Measurements from ENCODE around the gene FAM90A26. TPM values are rescaled to one million over a fixed set of nuclear protein-coding genes. Genes with fewer than 3 reads are reported as not detected.
"Not testable (repeated sequence)": the region's sequence is repeated elsewhere in the genome, so short reads cannot be mapped to it uniquely, and the experiment has no call there.

FAM90A26 gene
- total RNA-seq, 1 donor from 2014 or later: not detected

DNA sequence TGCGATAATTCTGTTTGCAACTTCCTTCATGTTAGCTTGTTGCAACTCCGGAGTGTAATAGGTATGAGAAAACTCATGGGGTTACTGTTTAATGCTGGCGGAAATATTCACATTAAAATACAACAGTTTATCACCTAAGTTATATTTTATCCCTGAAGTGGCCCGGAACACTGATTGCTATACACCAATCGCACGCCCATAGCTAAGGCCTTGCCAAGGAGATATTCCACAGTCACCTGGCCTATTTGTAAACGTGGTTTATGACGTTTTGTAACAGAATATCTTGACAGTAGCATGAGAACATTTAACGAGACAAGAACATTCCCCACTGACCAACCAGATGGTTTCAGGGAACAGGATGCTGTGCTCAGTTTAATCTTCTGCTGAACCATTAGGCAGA, 23.2 kb upstream of the FAM90A26 start:
- TF ChIP-seq, protein P1, sequence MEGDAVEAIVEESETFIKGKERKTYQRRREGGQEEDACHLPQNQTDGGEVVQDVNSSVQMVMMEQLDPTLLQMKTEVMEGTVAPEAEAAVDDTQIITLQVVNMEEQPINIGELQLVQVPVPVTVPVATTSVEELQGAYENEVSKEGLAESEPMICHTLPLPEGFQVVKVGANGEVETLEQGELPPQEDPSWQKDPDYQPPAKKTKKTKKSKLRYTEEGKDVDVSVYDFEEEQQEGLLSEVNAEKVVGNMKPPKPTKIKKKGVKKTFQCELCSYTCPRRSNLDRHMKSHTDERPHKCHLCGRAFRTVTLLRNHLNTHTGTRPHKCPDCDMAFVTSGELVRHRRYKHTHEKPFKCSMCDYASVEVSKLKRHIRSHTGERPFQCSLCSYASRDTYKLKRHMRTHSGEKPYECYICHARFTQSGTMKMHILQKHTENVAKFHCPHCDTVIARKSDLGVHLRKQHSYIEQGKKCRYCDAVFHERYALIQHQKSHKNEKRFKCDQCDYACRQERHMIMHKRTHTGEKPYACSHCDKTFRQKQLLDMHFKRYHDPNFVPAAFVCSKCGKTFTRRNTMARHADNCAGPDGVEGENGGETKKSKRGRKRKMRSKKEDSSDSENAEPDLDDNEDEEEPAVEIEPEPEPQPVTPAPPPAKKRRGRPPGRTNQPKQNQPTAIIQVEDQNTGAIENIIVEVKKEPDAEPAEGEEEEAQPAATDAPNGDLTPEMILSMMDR (conservative IDR thresholded peaks at IDR 0.05; ENCODE audit: low read depth, low read length): no peak

DNA sequence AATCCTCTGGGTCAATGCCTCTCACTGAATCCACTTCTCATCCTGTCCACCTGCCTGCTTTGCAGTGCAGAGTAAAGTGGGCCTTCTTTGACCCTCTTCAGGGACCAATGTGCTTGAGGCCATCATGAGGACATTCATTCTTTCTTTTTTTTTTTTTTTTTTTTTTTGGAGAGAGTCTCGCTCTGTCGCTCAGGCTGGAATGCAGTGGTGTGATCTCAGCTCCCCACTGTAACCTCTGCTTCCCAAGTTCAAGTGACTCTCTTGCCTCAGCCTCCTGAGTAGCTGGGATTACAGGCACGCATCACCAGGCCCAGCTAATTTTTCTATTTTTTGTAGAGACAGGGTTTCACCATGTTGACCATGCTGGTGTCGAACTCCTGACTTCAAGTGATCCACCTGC, 22.8 kb upstream of the FAM90A26 start:
- not testable (repeated sequence) for H3K4me3 ChIP-seq (ENCODE audit: low read depth, low read length)
- DNase-seq (ENCODE audit: low read depth): peak; percentile 52

More for the DNA sequence above, 23.2 kb upstream of the FAM90A26 start:
- no peak for DNase-seq (ENCODE audit: low read depth)
- no peak overlapping the region for H3K4me3 ChIP-seq (ENCODE audit: low read depth, low read length)

DNA sequence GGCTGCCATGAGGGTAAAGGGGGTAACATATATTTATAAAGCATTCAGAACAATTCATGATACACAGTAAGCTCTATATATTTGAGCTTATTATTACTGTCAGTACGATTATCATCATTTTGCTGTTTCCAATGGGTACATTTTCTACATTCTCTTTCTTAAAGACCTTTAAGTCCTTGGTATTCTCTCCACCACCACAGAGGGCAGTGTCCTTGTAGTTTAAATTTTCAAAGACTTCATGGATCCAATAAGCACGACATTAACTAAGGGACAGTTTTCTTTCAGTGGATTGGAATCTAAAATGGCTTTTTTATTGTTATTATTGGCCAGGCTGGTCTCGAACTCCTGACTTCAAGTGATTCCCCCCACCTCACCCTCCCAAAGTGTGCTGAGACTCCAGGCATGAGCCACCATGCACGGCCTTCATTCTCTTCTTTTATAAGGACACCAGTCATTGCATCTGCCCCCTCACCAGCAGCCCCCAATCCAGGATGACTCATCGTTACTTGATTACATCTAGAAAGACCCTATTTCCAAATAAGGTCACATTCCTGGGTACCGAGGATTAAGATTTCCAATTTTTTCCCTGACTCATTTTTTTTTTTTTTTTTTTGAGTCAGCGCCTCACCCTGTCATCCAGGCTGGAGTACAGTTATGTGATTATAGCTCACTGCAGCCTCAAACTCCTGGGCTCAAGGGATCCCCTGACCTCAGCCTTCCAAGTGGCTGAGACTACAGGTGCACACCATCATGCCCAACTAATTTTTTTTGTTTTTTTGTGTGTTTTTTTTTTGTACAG, 21.4 kb upstream of the FAM90A26 start:
- DNase-seq (ENCODE audit: low read depth); H3K4me3 ChIP-seq (ENCODE audit: low read depth, low read length): not testable (repeated sequence)

DNA sequence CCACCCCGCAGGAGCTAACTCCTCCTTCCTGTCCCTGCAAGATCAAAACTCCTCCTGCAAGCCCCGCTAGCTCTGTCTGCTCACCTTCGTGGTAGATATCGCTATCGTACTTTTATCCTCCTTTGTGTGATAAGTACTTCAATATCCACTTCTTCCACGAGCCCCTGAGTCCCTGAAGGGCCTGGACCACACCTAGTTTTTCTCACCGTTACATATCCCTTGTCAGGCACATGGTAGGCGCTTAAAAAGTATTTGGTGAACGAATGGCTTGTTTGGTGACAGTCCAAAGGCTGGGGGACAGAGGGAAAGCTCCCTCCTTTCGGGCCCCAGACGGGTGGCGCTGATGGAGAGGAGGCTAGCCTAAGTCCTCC, 18.4 kb upstream of the FAM90A26 start:
- H3K4me3 ChIP-seq (ENCODE audit: low read depth, low read length): peak overlapping the region; percentile 69
- DNase-seq (ENCODE audit: low read depth): not testable (repeated sequence)

DNA sequence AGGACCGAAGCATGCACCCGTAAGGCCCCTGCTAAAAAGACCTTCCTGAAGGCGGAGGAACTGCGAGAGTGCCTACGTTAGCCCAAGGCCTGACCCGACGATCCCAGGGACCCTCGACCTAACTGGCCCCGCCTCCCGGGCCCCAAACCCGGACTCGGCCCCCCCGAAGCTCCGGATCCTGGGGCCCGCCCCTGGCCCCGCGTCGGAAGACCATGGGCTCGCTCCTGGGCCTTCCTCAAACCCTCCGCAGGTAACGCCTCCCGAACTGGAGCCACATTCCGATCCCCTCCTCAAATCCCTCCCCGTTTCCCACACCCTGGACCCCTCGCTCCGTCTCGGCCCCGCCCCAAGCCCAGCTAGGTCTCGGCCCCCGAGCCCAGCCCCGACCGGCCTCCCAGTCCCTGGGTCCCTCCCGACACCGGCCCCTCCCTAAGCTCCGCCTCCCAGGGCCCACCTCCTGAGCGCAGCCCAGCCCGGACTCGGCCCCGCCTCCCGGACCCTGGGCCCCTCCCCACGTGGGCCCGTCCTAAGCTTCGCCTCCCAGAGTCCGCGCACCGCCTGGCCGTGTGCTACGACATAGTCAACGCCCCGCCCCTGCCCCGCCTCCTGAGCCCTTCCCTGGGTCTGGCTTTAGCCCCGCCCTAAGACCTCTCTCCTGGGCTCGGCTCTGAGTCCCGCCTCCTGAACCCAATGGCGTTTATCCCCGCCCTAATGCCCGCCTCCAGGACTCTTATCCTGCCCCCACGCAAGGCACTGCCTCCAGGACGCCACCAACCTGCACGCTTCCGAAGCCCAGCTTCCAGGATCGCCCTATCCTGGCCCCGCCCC, 17.8 kb upstream of the FAM90A26 start:
- H3K4me3 ChIP-seq (ENCODE audit: low read depth, low read length): peak overlapping the region; percentile 69
- DNase-seq (ENCODE audit: low read depth): peak; percentile 42

DNA sequence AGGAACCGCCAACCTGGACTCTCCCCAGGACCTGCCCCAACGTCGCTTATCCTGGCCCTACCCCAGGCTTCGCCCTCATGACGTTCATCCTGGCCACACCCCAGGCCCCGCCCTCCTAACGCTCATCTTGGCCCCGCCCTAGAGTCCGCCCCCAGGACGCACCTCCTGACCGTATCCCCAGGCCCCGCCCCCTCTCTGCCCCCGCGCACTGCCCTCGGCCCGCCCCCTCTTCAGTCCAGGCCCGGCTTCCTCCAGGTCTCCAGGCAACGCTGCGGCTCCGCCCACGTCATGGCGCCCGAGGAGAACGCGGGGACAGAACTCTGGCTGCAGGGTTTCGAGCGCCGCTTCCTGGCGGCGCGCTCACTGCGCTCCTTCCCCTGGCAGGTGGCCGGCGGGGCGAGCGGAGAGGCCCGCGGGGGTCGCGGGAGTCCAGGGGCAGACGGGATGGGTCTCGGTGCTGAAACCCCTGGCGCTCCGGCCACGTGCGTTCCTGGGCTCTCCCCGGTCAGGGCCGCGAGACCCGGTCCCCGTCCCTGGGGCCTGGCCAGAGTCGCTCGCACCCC, 17.1 kb upstream of the FAM90A26 start:
- DNase-seq (ENCODE audit: low read depth): peak; percentile 85

DNA sequence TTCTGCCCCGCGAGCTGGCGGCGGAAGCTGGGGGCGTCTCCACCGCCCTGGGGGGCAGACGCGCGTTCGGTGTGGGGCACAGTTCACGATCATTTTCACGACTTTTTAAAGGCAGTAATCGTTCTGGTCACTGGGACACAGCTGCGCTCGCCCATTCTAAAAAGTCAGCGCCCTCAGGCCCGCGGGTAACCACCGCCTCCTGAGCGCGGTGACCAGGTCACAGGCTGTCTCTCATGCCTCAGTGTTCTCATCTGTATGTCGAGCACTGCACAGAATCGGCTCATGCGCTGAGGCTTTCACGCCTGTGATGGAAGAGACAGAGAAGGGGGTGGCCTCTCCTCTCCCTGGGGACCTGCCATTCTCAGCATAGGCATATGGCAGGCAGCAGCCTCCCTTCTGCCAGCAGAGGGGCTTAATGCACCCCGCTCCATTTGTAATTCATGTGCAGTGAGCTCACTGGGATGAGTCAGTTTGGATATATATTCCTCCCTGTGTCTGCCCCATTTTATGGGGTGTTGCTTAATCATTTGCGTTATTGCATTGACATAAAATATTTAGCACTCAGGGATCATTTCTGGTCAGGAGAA, 16.5 kb upstream of the FAM90A26 start:
- peak overlapping the region; percentile 71 for H3K4me3 ChIP-seq (ENCODE audit: low read depth, low read length)
- DNase-seq (ENCODE audit: low read depth): not testable (repeated sequence)

More for the DNA sequence above, 17.1 kb upstream of the FAM90A26 start:
- H3K4me3 ChIP-seq (ENCODE audit: low read depth, low read length): peak overlapping the region; percentile 71

DNA sequence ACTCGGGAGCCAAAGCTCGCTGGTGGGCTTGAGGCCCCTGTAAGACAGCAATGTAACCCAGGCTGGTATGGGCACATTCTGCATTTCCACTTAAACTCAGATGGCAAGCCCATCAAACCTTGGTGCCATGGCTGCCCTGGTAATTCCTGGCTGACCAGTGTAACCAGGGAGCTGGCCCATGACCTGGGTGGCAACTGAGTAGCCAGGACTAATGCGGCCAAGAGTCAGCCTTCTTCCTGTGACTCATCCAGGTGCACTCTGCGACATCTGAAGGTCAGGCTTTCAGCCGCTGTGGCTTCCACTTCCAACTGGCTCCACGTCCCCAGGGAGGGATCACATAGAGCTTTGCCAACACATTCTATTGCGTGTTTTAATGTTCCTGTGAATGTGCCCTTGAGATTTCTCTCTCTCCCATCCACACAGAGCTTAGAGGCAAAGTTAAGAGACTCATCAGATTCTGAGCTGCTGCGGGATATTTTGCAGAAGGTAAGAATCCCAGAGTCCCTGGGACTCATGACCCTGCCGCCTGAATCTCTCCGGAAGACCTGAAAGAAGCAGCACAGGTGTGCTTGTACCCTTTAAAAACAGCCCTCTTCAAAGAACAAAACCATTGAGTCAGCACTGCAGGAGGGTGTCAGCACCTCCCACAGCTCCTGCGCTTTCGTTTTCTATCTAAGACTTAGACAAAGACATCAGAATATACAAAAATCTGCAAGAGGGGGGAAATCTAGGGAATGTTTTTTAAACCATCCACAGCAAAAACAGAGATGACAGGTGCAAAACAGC, 14.9 kb upstream of the FAM90A26 start:
- not testable (repeated sequence) for DNase-seq (ENCODE audit: low read depth); H3K4me3 ChIP-seq (ENCODE audit: low read depth, low read length)

DNA sequence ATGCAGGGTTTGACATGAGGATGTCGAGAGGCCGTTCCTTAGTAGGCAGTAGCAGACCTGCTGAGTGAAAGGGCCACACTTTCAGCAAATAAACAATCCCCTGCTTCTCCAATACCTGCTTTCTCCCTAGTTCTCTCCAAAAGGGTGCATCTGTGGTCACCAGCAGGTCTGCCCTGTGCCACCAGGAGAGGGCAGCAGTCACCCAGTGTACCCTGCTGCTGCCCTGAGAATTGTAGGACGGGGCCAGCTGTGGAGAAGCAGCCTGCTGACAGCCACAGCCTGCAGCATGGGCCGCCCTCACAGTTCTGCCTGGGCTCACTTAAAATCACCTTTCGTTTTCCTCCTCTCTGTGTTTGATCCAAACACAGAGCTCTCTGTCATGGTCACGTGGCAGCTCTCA, 11.8 kb upstream of the FAM90A26 start:
- H3K4me3 ChIP-seq (ENCODE audit: low read depth, low read length); DNase-seq (ENCODE audit: low read depth): not testable (repeated sequence)

DNA sequence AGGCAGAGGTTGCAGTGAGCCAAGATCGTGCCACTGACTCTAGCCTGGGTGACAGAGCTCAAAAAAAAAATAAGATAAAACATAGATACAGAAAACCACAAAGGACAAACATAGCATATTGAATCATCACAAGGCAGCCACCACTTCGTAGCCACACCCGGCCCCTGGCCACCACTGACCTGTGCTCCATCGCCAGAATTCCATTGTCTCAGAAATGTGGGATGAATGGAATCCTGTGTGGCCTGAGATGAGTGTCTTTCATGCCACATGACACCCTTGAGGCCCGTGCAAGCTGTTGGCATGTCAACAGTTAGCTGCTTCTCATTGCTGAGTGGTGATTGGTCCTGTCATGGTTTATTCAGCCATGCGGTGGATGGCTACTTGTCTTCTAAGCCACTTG, 10.2 kb upstream of the FAM90A26 start:
- DNase-seq (ENCODE audit: low read depth); H3K4me3 ChIP-seq (ENCODE audit: low read depth, low read length): not testable (repeated sequence)

DNA sequence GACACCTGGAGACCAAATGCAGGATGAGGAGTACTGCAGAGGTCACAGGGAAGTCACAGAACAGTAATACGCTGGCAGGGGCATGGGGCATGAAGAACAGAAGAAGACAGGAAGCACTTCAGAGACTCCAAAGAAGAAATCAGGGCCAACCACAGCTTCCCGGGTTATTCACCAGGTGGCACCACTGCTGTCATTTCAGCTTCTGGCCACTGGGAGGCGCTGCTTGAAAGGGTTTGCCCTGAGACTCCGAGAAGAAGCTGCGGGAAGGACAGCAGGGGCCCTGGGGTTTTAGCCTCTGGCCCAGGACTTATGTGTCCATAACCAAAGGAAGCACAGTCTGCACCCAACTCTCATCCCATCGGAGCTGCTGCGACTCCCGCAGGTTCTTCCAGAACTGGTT, 4.2 kb upstream of the FAM90A26 start:
- not testable (repeated sequence) for H3K4me3 ChIP-seq (ENCODE audit: low read depth, low read length); DNase-seq (ENCODE audit: low read depth)

DNA sequence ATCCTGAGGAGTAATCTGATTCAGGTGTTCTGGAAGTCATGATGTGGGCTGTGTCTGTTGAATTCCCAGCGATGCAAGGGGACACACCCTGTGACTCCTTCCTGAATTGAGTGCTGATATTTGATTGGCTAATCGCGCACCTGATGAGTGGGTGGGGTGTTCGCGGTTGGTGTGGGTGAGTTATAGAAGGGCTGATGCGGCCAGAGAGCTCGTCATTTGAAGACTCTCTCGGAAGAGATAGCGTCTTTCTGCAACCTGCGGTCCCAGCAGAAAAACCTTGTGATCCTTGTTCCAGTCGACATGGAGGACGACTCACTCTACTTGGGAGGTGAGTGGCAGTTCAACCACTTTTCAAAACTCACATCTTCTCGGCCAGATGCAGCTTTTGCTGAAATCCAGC, 40.1 kb downstream of the FAM90A26 start, which contains the start of gene USP17L10:
Gene USP17L10, plus strand, starts transcription at position 301 of the 400 bp plus-strand sequence. Its CDS starts 0 bp downstream, at position 301.
- DNase-seq (ENCODE audit: low read depth); H3K4me3 ChIP-seq (ENCODE audit: low read depth, low read length): not testable (repeated sequence)

DNA sequence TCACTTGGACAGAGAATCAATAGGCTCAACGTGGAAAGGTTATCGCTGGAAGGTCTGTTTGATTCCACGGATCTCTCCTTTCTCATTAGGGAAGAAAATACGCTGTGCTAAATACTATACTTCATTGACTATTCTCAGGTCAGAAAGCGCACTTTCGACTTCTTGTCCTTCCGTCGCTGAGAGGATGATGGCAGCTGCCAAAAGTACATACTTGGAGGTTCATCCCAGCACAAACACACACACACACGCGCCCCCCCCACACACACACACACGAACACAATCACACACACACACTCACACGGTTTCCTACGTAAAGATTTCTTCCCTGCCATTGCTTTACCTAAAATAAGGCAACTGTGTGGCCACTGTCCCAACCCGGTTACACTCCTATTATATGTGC, 44.5 kb downstream of the FAM90A26 start:
- DNase-seq (ENCODE audit: low read depth); H3K4me3 ChIP-seq (ENCODE audit: low read depth, low read length): not testable (repeated sequence)

DNA sequence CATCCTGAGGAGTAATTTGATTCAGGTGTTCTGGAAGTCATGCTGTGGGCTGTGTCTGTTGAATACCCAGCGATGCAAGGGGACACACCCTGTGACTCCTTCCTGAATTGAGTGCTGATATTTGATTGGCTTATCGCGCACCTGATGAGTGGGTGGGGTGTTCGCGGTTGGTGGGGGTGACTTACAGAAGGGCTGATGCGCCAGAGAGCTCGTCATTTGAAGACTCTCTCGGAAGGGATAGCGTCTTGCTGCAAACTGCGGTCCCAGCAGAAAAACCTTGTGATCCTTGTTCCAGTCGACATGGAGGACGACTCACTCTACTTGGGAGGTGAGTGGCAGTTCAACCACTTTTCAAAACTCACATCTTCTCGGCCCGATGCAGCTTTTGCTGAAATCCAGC, 44.9 kb downstream of the FAM90A26 start, which contains the start of gene USP17L11:
Gene USP17L11, plus strand, starts transcription at position 301 of the 400 bp plus-strand sequence. Its CDS starts 0 bp downstream, at position 301.
- DNase-seq (ENCODE audit: low read depth); H3K4me3 ChIP-seq (ENCODE audit: low read depth, low read length): not testable (repeated sequence)

DNA sequence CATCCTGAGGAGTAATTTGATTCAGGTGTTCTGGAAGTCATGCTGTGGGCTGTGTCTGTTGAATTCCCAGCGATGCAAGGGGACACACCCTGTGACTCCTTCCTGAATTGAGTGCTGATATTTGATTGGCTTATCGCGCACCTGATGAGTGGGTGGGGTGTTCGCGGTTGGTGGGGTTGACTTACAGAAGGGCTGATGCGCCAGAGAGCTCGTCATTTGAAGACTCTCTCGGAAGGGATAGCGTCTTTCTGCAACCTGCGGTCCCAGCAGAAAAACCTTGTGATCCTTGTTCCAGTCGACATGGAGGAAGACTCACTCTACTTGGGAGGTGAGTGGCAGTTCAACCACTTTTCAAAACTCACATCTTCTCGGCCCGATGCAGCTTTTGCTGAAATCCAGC, 49.6 kb downstream of the FAM90A26 start, which contains the start of gene USP17L12:
Gene USP17L12, plus strand, starts transcription at position 301 of the 400 bp plus-strand sequence. Its CDS starts 0 bp downstream, at position 301.
- DNase-seq (ENCODE audit: low read depth); H3K4me3 ChIP-seq (ENCODE audit: low read depth, low read length): not testable (repeated sequence)

DNA sequence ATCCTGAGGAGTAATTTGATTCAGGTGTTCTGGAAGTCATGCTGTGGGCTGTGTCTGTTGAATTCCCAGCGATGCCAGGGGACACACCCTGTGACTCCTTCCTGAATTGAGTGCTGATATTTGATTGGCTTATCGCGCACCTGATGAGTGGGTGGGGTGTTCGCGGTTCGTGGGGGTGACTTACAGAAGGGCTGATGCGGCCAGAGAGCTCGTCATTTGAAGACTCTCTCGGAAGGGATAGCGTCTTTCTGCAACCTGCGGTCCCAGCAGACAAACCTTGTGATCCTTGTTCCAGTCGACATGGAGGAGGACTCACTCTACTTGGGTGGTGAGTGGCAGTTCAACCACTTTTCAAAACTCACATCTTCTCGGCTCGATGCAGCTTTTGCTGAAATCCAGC, 54.4 kb downstream of the FAM90A26 start, which contains the start of gene USP17L13:
Gene USP17L13, plus strand, starts transcription at position 301 of the 400 bp plus-strand sequence. Its CDS starts 0 bp downstream, at position 301.
- not testable (repeated sequence) for DNase-seq (ENCODE audit: low read depth); H3K4me3 ChIP-seq (ENCODE audit: low read depth, low read length)

Data from epithelial cell of proximal tubule (primary cell).